Activated CD4-positive, alpha-beta memory T cell treated with anti-CD3 and anti-CD28 coated beads for 36 hours (primary cell): Measurements from ENCODE around the gene OR51I1. TPM values are rescaled to one million over a fixed set of nuclear protein-coding genes. Genes with fewer than 3 reads are reported as not detected.

Experiments
- CTCF ChIA-PET: fragments of 350-600 bp; sonication (Branson Sonifier 250); formaldehyde crosslinking; loops from one replicate; lab custom pipeline; 2021; ENCODE audit warnings: antibody characterized with exemption, inconsistent platforms; lab: Charles Lee
- POLR2A ChIA-PET: fragments of 350-600 bp; sonication (Branson Sonifier 250); formaldehyde crosslinking; loops from one replicate; lab custom pipeline; 2021; ENCODE audit warnings: antibody characterized with exemption; lab: Charles Lee
- DNase-seq: peaks from one replicate; pipeline ENCODE4 v3.0.0-alpha.2; 2020
- H3K27ac Mint-ChIP-seq: one replicate; pipeline ENCODE4 v1.8.0; 2021; ENCODE audit warnings: mixed read lengths
- H3K27me3 Mint-ChIP-seq: one replicate; pipeline ENCODE4 v1.8.0; 2021; ENCODE audit warnings: mixed read lengths
- H3K36me3 Mint-ChIP-seq: one replicate; pipeline ENCODE4 v1.8.0; 2021; ENCODE audit warnings: mixed read lengths
- H3K4me1 Mint-ChIP-seq: one replicate; pipeline ENCODE4 v1.8.0; 2021; ENCODE audit warnings: low read depth, mixed read lengths
- H3K4me3 Mint-ChIP-seq: one replicate; pipeline ENCODE4 v1.8.0; 2021; ENCODE audit warnings: mild to moderate bottlenecking, mixed read lengths
- H3K9me3 Mint-ChIP-seq: one replicate; pipeline ENCODE4 v1.8.0; 2021; ENCODE audit warnings: mixed read lengths
- intact Hi-C: fragments of 100-400 bp; cut with micrococcal nuclease; formaldehyde crosslinking; loops from one replicate; pipeline ENCODE4 v1.15.1; 2023
- total RNA-seq, 2 experiments: library from RNA; stranded (reverse); gene quantifications; one replicate each; pipeline ENCODE4 v1.2.3, GENCODE V29; 2021

OR51I1 gene
- total RNA-seq, 2 experiments from 2014 or later = not detected

DNA sequence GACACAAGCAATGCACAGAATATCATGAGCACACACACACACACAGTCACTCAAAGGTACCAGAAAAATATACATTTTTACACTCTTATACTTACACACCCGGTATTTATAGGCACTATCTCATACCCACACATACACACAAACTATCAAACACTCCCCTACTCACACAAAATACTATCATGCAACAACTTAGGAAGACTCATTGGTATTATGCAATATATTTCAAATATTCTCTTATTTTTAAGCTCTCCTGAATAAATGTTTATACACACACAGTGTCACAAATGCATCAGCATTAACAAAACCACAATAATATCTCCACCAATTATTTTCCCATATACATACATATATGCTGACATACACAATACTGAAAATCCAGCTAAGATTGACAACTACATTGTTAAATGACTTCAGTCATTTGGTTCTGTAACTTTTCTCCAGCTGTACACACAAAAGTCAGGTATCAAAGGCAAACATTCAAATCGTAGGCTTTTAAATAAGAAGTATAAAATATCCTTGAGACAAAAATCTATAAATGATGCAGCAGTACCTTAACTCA lies 2.6 kb upstream of the OR51I1 start:
- no peak for DNase-seq
- Mint-ChIP-seq H3K9me3 (no peaks in the 10 kb centered on the region), H3K4me1 (no peaks in the 10 kb centered on the region), H3K27ac (no peak overlapping the region), H3K36me3 (no peaks in the 10 kb centered on the region), H3K4me3 (no peak overlapping the region), H3K27me3 (peaks cover 3% of the 10 kb centered on the region)
- POLR2A ChIA-PET = no interaction called here
- intact Hi-C loops = no loop called here
- CTCF ChIA-PET = no interaction called here

DNA sequence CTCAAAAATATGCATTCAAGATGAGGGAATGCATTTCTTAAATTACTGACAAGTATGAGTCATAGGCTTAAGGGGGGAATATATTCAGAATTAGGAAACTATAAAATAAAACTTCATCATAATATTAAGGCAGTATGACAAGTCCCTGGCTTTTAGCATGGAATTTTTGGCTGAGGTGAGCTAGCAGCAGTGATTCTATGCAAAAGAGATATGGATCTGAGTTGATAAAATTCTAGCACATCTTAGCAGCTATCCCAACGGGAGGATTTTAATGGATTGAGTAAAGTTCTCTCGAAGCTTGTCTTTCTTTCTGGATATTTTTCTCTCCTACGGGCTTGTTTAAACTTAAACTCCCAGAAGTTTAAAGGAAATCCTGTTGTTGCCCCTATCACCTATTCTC lies 18.2 kb downstream of the OR51I1 start:
- H3K27me3 Mint-ChIP-seq = peaks cover 8% of the 10 kb centered on the region
- intact Hi-C loops = no loop called here
- H3K27ac Mint-ChIP-seq = no peak overlapping the region
- H3K9me3 Mint-ChIP-seq = peaks cover under 1% of the 10 kb centered on the region
- no peak for DNase-seq
- ChIA-PET CTCF (no interaction called here), POLR2A (no interaction called here)
- H3K4me1 Mint-ChIP-seq = no peaks in the 10 kb centered on the region
- no peaks in the 10 kb centered on the region for H3K36me3 Mint-ChIP-seq
- no peak overlapping the region for H3K4me3 Mint-ChIP-seq

DNA sequence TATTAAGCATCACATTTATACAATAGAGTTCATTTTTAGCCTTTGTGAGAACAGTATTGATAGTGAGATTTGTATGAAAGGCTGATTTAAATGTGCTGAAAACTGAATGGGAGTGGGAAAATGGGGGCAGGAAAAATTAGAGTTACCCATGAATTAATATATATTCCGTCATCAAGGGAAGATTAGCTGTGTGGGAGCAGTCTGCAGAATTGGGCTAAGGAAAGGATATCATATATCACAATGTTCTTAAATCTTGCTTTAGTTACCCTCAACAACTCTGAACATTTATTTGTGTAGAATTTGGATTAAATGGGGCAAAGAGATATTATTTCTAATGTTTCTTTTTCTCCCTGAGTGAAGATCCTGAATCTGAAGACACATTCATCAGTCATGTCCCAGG lies 19.5 kb downstream of the OR51I1 start, which contains the start of gene OR51Q1:
TSS of gene OR51Q1 (plus strand) at position 301 of the 400 bp plus-strand sequence. CDS start at position 391, 90 bp downstream.
- Mint-ChIP-seq H3K9me3 (peaks cover 1% of the 10 kb centered on the region), H3K27ac (no peak within 1 kb of the TSS), H3K36me3 (no peaks in the 10 kb centered on the region), H3K4me1 (no peaks in the 10 kb centered on the region), H3K27me3 (peaks cover 8% of the 10 kb centered on the region), H3K4me3 (no peak within 1 kb of the TSS)
- POLR2A ChIA-PET = no interaction called here
- intact Hi-C loops = no loop called here
- CTCF ChIA-PET = no interaction called here
- DNase-seq = no peak

DNA sequence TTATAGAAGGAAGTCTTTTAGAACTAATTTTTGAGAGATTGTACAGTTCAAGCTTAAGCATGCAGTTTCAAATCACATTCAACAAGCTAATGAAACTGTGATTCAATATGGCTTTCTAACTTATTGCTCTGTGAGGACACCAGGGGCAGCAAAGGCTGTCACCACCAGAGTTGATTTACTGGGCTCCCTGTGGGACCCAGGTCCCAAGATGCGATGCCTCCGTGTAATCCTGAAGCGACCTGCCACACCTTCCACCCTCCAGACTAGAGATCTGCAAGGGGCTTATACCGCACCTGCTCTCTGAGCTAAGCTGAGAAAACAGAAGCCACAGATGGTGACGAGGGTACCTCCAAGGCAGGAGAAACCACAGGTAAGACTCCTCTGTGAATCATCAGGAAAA lies 20.3 kb downstream of the OR51I1 start:
- no peak overlapping the region for H3K4me3 Mint-ChIP-seq
- no peaks in the 10 kb centered on the region for H3K4me1 Mint-ChIP-seq
- CTCF ChIA-PET = no interaction called here
- POLR2A ChIA-PET = interaction anchor here (0.7 kb wide), 1 partner anchor 1956 kb away, joined by 3 read pairs; no protein-coding TSS in a partner anchor
- intact Hi-C loops = no loop called here
- peaks cover 8% of the 10 kb centered on the region for H3K27me3 Mint-ChIP-seq
- no peaks in the 10 kb centered on the region for H3K36me3 Mint-ChIP-seq
- H3K27ac Mint-ChIP-seq = no peak overlapping the region
- no peak for DNase-seq
- H3K9me3 Mint-ChIP-seq = peaks cover 1% of the 10 kb centered on the region

DNA sequence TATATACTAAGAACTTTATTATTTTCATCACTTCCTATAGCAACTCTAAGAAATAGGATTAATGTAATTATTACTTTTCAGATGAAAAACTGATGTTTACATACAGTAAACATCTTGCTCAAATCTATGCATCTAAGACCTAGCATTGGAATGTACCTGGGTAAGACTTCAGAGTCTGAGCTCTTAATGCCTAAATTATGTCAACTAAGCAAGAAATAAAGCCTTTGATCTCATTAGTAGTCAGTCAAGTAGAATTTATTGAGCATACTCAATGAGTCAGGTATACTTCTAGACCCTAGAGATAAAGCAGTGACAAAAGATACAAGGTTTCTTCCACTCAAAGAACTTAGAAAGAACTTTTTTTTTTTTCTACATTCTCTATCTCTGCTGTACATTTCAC lies 36.1 kb downstream of the OR51I1 start:
- Mint-ChIP-seq H3K9me3 (peaks cover 2% of the 10 kb centered on the region), H3K4me3 (no peak overlapping the region), H3K36me3 (no peaks in the 10 kb centered on the region), H3K4me1 (no peaks in the 10 kb centered on the region), H3K27me3 (peaks cover 16% of the 10 kb centered on the region), H3K27ac (no peak overlapping the region)
- CTCF ChIA-PET = no interaction called here
- POLR2A ChIA-PET = no interaction called here
- intact Hi-C loops = no loop called here
- no peak for DNase-seq

DNA sequence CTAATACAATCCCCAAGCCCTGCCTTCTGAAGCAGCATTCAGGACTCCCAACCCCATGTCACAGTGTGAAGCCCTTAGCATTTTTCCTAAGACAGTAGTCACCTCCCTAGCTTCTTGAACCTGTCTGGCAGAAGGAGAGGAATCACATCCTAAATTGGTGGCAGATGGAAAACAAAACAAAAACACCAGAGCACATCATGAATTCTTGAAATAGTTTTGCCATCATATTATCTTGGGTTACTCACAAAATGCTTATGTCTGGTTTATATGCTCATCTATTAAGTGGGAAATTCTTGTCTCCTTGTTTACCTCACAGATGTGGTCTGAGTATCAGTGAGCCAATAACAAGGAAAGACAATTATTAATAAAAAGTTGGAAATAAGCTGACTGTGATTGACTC lies 42.4 kb downstream of the OR51I1 start:
- peaks cover 7% of the 10 kb centered on the region for H3K27me3 Mint-ChIP-seq
- peaks cover 2% of the 10 kb centered on the region for H3K9me3 Mint-ChIP-seq
- POLR2A ChIA-PET = no interaction called here
- CTCF ChIA-PET = no interaction called here
- no peak for DNase-seq
- H3K4me1 Mint-ChIP-seq = no peaks in the 10 kb centered on the region
- H3K4me3 Mint-ChIP-seq = no peak overlapping the region
- intact Hi-C loops = no loop called here
- no peak overlapping the region for H3K27ac Mint-ChIP-seq
- H3K36me3 Mint-ChIP-seq = no peaks in the 10 kb centered on the region

DNA sequence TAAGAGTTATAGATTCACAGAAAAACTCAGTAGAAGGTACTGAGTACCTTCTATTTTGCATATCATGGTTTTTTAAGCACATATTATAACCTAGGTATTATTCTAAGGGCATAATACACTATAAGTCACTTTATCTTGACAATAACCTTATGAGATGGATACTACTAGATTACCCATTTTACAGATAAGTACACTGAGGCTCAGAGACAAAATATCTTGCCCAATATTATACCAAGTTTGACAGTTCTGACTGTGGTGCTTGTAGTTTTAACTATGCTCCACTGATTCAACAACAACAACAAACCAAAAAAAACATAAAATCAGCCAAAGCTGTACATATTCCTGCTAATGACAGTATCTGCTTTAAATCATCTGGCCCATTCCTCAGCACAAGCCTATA lies 47.2 kb downstream of the OR51I1 start:
- H3K27ac Mint-ChIP-seq = no peak overlapping the region

More for the DNA sequence above, 47.2 kb downstream of the OR51I1 start:
- intact Hi-C loops = no loop called here
- no peaks in the 10 kb centered on the region for H3K4me1 Mint-ChIP-seq
- ChIA-PET POLR2A (no interaction called here), CTCF (no interaction called here)
- H3K9me3 Mint-ChIP-seq = no peaks in the 10 kb centered on the region
- H3K4me3 Mint-ChIP-seq = no peak overlapping the region
- no peak for DNase-seq
- H3K36me3 Mint-ChIP-seq = no peaks in the 10 kb centered on the region
- H3K27me3 Mint-ChIP-seq = no peaks in the 10 kb centered on the region

Other genes starting within 250 kb of the OR51I1 start
- gene OR51V1, start 240.8 kb downstream of the OR51I1 start, total RNA-seq = not detected
- gene HBB, start 214.4 kb downstream of the OR51I1 start, total RNA-seq = not detected
- not detected for gene HBD, start 207.0 kb downstream of the OR51I1 start, total RNA-seq
- not detected for gene HBG1, start 191.7 kb downstream of the OR51I1 start, total RNA-seq
- gene HBG2, start 186.7 kb downstream of the OR51I1 start, total RNA-seq = not detected
- gene HBE1, start 171.6 kb downstream of the OR51I1 start, total RNA-seq = not detected
- gene OR51B4, start 139.6 kb downstream of the OR51I1 start, total RNA-seq = not detected
- gene OR51B2, start 117.2 kb downstream of the OR51I1 start, total RNA-seq = not detected
- gene OR51B5, start 98.0 kb downstream of the OR51I1 start, total RNA-seq = not detected
- gene OR51B6, start 90.0 kb downstream of the OR51I1 start, total RNA-seq = not detected
- gene OR51M1, start 57.7 kb downstream of the OR51I1 start, total RNA-seq = not detected
- not detected for gene OR51Q1, start 19.4 kb downstream of the OR51I1 start, total RNA-seq
- not detected for gene OR51I2, start 7.8 kb upstream of the OR51I1 start, total RNA-seq
- not detected for gene OR52D1, start 47.2 kb upstream of the OR51I1 start, total RNA-seq
- not detected for gene UBQLN3, start 68.4 kb upstream of the OR51I1 start, total RNA-seq
- gene UBQLNL, start 75.2 kb upstream of the OR51I1 start, total RNA-seq = under 1 TPM in 1 of 2 experiments, not detected in 1; 0.17 TPM
- gene OR52H1, start 107.0 kb upstream of the OR51I1 start, total RNA-seq = not detected
- gene OR52B6, start 139.4 kb upstream of the OR51I1 start, total RNA-seq = not detected
- gene TRIM6, start 155.1 kb upstream of the OR51I1 start, total RNA-seq = under 1 TPM; 0.74 to 0.97 TPM
- gene TRIM34, start 183.5 kb upstream of the OR51I1 start, total RNA-seq = 10 to 100 TPM in 1 of 2 experiments, 1 to 10 TPM in 1; 9.6 to 11.9 TPM
- gene TRIM5, start 243.6 kb upstream of the OR51I1 start, total RNA-seq = 10 to 100 TPM; 18.9 to 21.0 TPM
- 100 to 1,000 TPM in 1 of 2 experiments, 10 to 100 TPM in 1; 98.5 to 104 TPM for gene TRIM22, start 248.3 kb upstream of the OR51I1 start, total RNA-seq